Posterior vena cava (tissue), 2 donors: ENCODE measurements around the gene LRFN3. TPM values are rescaled to one million over a fixed set of nuclear protein-coding genes. Genes with fewer than 3 reads are reported as not detected.
"Not testable (repeated sequence)": the region's sequence is repeated elsewhere in the genome, so short reads cannot be mapped to it uniquely, and the experiment has no call there.

Experiments used
- DNase-seq: peaks from one replicate; pipeline ENCODE4 v3.0.0-alpha.2; 2020; ENCODE audit warnings: low spot score
- intact Hi-C, 2 donors: fragments of 100-400 bp; cut with DNase I; formaldehyde crosslinking; loops; one replicate each; pipeline versions ENCODE4 v1.14.1 to v1.14.2; 2022 to 2023
- total RNA-seq, 2 donors: library from RNA; stranded (reverse); fragmentation: NEBNext Ultra II Directional; extraction: Animal tissue kit (Norgen Biotek cat#: 25700); gene quantifications; one replicate each; pipeline ENCODE4 v1.2.1, GENCODE V29; 2021
- donor health status: DM: yes; HTN: yes; CAD: no.
- donor health status: DM: yes; HTN: yes; CAD: no.

The LRFN3 gene
- total RNA-seq, 2 donors from 2014 or later, result 13.3 to 14.2 TPM

DNA sequence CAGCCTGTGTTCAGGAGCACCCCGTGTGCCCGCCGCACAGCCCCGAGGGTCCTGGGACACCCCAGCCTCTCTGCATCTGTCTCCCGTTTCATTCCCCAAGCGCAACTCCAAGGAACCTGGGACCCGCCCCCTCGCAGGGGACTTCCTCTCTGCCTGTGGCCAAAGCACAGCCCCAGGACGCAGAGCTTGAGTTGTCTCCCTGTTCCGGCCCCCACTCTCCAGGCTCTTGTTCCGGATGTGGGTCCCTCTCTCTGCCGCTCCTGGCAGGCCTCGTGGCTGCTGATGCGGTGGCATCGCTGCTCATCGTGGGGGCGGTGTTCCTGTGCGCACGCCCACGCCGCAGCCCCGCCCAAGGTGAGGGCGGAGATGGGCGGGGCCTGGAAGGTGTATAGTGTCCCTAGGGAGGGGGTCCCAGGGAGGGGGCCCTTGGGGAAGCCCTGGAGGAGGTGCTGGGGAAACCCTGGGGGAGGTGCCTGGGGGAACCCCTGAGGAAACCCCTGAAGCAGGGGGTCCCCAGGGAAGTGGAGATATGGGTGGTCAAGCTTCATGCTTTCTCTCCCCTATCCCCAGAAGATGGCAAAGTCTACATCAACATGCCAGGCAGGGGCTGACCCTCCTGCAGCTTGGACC, 32.5 kb upstream of the LRFN3 start:
- peak; percentile 95 for DNase-seq
- intact Hi-C loops, result no loop called here

- intact Hi-C loops, result no loop called here
- no peak for DNase-seq
These were observed 31.7 kb upstream of the LRFN3 start for GRCh38 chr19:35904311-35905068.

GRCh38 chr19:35905178-35905727, 30.9 kb upstream of the LRFN3 start:
- intact Hi-C loops, result no loop called here
- DNase-seq, result no peak

DNA sequence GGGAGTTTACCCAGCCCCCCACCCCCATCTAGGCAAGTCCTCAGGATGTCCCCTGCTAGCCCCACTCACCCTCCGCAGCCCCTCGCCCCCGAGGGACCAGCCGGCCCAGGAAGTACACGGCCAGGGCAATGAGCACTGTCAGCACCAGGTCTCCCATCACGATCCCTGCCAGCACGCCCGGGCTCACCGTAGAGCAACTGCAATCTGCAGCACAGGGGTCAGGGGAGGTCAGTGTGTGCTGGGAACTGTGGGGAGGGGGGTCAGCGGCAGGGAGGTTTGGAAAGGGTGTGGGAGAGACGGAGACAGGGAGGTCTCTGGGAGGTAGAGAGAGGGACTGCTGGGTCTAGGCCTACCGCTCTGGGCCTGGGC, 28.8 kb upstream of the LRFN3 start:
- intact Hi-C loops, result no loop called here

GRCh38 chr19:35908010-35908441, 28.1 kb upstream of the LRFN3 start, which contains the start of gene TYROBP:
Gene TYROBP, minus strand, starts transcription at chr19:35908295. Its CDS starts 67 bp downstream, at chr19:35908228.
- intact Hi-C loops, result no loop called here
- DNase-seq, result peak; percentile 87

More for the DNA sequence above, 28.8 kb upstream of the LRFN3 start:
- DNase-seq, result no peak

DNA sequence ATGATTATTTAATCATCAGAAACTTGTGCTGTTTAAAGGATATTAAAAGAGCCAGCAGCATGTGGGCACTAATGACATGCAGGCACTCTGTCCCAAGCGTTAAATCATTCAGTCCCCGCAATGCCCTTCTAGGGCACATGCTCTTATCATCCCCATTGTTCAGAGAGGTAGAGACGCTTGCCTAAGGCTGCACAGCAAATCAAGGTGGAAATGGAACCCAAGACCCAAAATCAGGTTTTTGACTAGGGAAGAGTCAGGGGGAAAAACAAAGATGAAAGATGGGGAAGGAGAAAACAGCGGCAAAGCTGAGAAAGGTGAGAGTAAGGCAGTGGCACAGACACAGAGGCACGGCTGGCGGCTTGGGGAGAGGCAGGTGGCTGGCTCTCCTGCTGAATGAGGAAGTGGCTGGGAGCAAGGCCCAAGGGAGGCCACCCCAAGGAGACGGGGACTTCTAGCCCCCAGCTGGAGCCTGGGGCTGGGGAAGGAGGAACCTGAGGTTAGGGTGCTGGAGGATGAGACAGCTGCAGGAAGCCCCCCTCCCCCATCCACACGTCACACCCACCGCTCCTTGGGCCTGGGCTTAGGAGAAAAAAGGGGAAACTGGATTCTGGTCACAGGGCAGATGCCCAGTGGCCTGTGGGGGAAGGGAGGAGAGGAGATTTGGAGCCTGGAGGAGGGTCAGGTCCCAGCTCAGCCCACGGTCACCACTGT, 27.0 kb upstream of the LRFN3 start:
- intact Hi-C loops, result no loop called here
- DNase-seq, result peak; percentile 95

DNA sequence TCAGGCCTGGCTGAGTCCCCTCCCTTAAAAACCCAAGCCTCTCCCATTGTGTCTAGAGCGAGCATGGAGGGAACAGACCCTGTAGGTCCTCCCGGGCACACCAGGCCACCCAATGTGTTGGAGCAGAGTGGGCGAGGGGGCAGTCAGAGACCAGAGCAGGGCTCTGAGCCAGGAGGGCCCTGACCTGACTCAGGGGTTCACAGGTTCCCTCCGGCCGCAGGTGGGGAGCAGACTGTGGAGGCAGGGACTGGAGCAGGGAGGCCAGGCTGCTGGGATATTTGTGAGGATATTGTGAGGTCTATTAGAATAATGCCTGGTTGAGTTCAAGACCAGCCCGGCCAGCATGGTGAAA, 26.5 kb upstream of the LRFN3 start:
- intact Hi-C loops, result no loop called here
- DNase-seq, result no peak

- DNase-seq, intact Hi-C loops: not testable (repeated sequence)
These were observed 25.8 kb upstream of the LRFN3 start for GRCh38 chr19:35910355-35910754.

DNA sequence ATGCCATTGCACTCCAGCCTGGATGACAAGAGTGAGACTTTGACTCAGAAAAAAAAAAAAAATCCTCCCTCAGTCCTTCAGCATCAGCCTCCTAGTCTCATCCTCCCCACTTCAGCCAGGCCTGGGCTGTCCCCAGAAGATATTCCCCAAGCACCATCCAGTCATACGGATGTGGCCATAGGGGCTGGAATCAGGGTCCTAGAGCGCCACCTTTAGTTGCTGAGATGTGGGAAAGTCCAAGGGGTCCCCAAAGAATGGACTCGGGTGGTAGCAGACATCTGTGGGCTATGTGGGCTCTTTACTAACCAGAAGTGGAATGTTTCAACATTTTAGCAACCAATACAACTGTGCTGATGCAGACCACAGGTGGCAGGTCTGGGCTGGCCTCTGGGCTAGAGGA, 25.0 kb upstream of the LRFN3 start:
- DNase-seq, result no peak
- intact Hi-C loops, result no loop called here

GRCh38 chr19:35911790-35912189, 24.4 kb upstream of the LRFN3 start:
- intact Hi-C loops, result no loop called here
- DNase-seq, result no peak

DNA sequence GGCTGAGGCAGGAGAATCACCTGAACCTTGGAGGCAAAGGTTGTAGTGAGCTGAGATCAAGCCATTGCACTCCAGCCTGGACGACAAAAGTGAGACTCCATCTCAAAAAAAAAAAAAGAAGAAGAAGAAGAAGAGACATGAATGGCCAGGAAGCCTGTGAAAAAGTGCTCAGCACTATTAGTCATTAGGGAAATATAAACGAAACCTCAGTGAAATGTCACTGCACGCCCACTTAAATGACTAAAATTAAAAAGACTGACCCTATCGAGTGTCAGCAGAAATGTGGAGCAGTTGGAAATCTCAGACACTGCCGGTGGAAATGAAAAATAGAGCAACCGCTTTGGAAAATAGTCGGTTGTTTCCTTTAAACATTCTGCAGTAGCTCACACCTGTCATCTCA, 22.6 kb upstream of the LRFN3 start:
- intact Hi-C loops, result no loop called here
- DNase-seq, result no peak

- DNase-seq, result no peak
- intact Hi-C loops, result no loop called here
These were observed 20.7 kb upstream of the LRFN3 start for GRCh38 chr19:35915443-35915842.

DNA sequence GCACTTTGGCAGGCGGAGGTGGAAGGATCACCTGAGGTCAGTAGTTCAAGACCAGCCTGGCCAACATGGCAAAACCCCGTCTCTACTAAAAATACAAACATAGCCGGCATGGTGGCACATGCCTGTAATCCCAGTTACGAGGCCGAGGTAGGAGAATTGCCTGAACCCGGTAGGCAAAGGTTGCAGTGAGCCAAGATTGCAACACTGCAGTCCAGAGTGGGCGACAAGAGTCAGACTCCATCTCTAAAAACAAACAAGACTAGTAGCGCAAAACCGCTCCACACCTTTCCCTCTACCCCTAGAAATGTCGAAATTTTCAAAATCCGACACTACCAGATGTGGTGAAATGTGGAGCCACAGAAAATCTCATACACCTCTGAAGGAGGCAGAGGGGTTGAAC, 16.9 kb upstream of the LRFN3 start:
- no peak for DNase-seq

DNA sequence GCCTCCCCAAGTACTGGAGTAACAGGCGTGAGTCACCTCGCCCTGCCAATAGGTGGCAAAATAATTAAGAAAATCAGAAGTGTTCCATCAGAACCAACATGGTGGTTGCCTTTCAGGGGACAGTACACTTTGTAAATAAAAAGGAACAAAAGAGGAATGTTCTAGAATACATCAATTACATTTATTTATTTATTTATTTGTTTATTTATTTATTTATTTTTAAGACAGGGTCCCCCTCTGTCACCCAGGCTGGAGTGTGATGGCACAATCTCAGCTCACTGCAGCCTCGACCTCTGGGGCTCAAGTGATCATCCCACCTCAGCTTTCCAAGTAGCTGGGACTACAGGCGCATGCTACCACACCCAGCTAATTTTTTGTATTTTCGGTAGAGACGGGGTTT, 15.2 kb upstream of the LRFN3 start:
- DNase-seq, result no peak

More for the DNA sequence above, 16.9 kb upstream of the LRFN3 start:
- intact Hi-C loops, result no loop called here

DNA sequence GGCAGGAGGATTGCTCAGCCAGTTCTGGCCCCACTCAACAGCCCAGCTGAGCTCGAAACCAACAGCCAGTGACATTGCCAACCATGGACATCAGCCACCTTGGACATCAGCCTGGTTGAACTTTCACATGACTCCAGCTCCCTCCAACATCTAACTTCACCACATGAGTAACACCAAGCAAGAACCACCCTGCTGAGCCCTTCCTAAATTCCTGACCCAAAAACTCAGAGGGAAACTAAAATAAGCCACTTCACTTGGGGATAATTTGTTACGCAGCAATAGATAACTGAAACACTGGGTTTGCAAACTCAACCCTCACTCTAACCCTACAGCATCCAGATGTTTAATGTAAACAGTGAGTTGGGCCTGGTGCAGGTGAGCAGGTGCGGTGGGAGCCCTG, 10.7 kb upstream of the LRFN3 start:
- intact Hi-C loops, result no loop called here

More for the DNA sequence above, 15.2 kb upstream of the LRFN3 start:
- intact Hi-C loops, result loop anchor here in 1 of 2 donors (5.0 kb wide), 1 partner anchor 34 kb away; no protein-coding TSS in a partner anchor

DNA sequence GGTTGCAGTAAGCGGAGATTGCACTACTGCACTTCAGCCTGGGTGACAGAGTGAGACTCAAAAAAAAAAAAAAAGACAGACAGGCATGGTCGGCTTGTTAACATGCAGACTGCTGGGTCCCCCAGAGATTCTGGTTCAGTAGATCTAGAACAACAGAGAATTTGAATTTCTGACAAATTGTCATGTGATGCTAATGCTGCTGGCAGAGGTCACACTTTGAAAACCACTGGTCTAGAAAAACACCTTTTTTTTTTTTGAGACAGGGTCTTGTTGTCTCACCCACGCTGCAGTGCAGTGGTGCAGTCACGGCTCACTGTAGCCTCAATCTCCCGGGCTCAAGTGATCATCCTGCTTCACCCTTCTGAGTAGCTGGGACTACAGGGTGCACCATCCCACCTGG, 7.7 kb upstream of the LRFN3 start:
- intact Hi-C loops, result no loop called here

More for the DNA sequence above, 10.7 kb upstream of the LRFN3 start:
- no peak for DNase-seq

DNA sequence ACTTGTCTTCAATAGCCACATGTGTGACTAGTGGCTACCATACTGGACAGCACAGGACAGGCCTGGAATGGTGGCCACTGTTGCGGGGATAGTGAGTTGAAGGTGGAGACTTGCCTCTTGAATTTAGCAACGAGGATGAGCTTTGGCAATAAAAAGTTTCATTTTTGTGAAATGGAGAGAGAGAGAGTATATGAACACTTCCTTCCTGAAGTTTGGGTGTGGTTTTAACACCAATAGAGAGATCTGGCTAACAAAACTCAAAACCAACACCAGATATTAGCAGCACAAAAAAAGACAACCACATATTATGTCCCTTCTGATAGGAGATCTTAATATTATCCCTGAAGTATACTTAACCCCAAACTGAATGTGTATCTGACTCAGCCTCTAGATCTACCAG, 6.3 kb upstream of the LRFN3 start:
- intact Hi-C loops, result loop anchor here in 1 of 2 donors (10.0 kb wide), 2 partner anchors 185 to 215 kb away; partner anchors contain the start of genes IGFLR1, KMT2B, LIN37 and PSENEN
- DNase-seq, result no peak

More for the DNA sequence above, 7.7 kb upstream of the LRFN3 start:
- no peak for DNase-seq

- peak; percentile 100 for DNase-seq
- intact Hi-C loops, result loop anchor here in 1 of 2 donors (10.0 kb wide), 2 partner anchors 187 to 217 kb away; partner anchors contain the start of genes IGFLR1, KMT2B, LIN37 and PSENEN
These were observed 4.9 kb upstream of the LRFN3 start for GRCh38 chr19:35931161-35931873.

GRCh38 chr19:35931874-35932202, 4.3 kb upstream of the LRFN3 start:
- intact Hi-C loops, result loop anchor here in 1 of 2 donors (10.0 kb wide), 2 partner anchors 187 to 217 kb away; partner anchors contain the start of genes IGFLR1, KMT2B, LIN37 and PSENEN
- DNase-seq, result no peak
